PC-9 (cell line): ENCODE data around the gene RABGGTB.

Source experiments
- CTCF ChIP-seq: fragments of 200-600 bp; sonication (generic); conservative IDR thresholded peaks from 2 replicates; pipeline ENCODE4 v1.6.1; 2017; ENCODE audit warnings: mixed run types, antibody characterized with exemption, mild to moderate bottlenecking, moderate library complexity
- EZH2 ChIP-seq: fragments of 200-600 bp; sonication (generic); IDR thresholded peaks from 2 replicates; pipeline ENCODE4 v1.8.0; 2017; ENCODE audit warnings: antibody characterized with exemption, low read depth

DNA sequence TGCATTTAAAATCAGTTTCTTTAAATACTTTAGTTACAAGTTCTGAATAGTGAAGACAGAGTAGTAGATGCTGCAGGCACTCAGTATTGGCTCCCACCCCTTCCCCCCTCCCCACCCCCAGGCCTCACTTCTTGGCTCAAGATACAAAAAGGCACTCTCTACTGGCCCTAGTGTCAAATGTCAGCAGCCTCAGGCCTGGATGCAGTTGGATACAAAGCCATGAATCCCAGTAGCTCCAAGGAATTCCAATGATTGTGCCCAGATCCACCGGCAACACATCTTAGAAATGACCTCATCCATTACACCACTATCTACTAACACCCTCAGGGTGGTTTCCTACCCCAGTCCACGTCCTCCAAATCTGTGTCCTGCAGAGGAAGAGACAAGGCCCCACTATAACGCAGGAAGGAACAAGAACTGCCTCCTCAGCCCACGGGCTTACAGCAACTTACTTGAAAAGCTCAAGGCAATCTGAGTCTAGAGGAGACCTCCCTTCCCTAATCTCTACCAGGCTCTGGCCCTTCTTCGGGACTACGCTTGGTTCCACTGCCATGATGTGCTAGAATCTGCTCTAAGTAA, 43.9 kb upstream of the RABGGTB start:
- TF ChIP-seq CTCF (no peak), EZH2 (no peak)
